ENCODE data around the gene MS4A8.

Gene MS4A8

DNA sequence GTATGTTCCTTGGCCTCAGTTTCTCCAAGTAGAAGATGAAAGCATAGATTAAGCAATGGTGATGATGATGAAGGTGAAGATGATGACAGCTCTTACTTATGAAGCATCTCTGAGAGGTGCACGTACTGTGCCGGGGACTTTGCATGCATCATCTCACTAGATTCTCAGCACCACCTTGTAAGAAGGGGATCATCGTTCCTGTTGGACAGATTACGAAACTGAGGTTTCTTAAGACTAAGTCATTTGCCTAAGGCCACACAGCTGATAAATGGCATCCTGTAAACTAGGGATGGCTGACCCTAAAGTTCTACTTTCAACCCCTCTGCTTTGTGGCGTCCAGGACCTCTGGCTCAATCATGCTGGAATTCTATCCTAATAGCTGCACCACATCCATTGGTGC lies 65.9 kb downstream of the MS4A8 start:
- no peak for DNase-seq

Data from activated CD4-positive, alpha-beta T cell treated with anti-CD3 and anti-CD28 coated beads for 48 hours (primary cell).